ENCODE data around the gene MLLT6. TPM values are rescaled to one million over a fixed set of nuclear protein-coding genes. Genes with fewer than 3 reads are reported as not detected.
A peak's percentile ranks its signal among the peaks of the same experiment; 100 is the strongest.

MLLT6 gene
- total and polyA plus RNA-seq, 2 of the 13 experiments (the other 11 are each of a cell fraction or from before 2014, with no cell fraction given): 50.7 to 69.5 TPM

- no peak for TF ChIP-seq ZNF770 (CRISPR knock-in tag; IDR thresholded peaks at IDR 0.05)
- TF ChIP-seq SMAD1 (CRISPR knock-in tag; IDR thresholded peaks at IDR 0.05; ENCODE audit: borderline replicate concordance, low read depth): 0 out of 2 replicates have a peak, but pooled peaks have one; percentile 24
- TF ChIP-seq ETV6 (CRISPR knock-in tag; conservative IDR thresholded peaks at IDR 0.05): no peak
- no peak for TF ChIP-seq DDIT3 (CRISPR knock-in tag; IDR thresholded peaks at IDR 0.05)
- no peak for TF ChIP-seq HNF4A (CRISPR knock-in tag; IDR thresholded peaks at IDR 0.05)
- TF ChIP-seq ZNF652 (CRISPR knock-in tag; IDR thresholded peaks at IDR 0.05; ENCODE audit: borderline replicate concordance, low read depth): peak; percentile 43; the same call in 1 of the 2 replicates
- peak; percentile 51; the same call in 1 of the 2 replicates for TF ChIP-seq ZBTB38 (CRISPR knock-in tag; IDR thresholded peaks at IDR 0.05)
- TF ChIP-seq DRAP1 (CRISPR knock-in tag; IDR thresholded peaks at IDR 0.05): no peak
- no peak; the same call in 1 of the 2 replicates for TF ChIP-seq RFXANK (CRISPR knock-in tag; IDR thresholded peaks at IDR 0.05)
- no peak for TF ChIP-seq NFATC3 (CRISPR knock-in tag; IDR thresholded peaks at IDR 0.05)
- 0 out of 2 replicates have a peak, but pooled peaks have one; percentile 31 for TF ChIP-seq MYPOP (CRISPR knock-in tag; IDR thresholded peaks at IDR 0.05)
- TF ChIP-seq HBP1 (CRISPR knock-in tag; IDR thresholded peaks at IDR 0.05; ENCODE audit: low read depth): peak; percentile 90
- TF ChIP-seq MAFF (IDR thresholded peaks at IDR 0.05; ENCODE audit: low read depth, low read length): no peak
- no peak for TF ChIP-seq STAT6 (CRISPR knock-in tag; IDR thresholded peaks at IDR 0.05; ENCODE audit: borderline replicate concordance)
- TF ChIP-seq SNAPC2 (CRISPR knock-in tag; IDR thresholded peaks at IDR 0.05): no peak
- TF ChIP-seq ZNF792 (CRISPR knock-in tag; IDR thresholded peaks at IDR 0.05): peak; percentile 58; the same call in 1 of the 2 replicates
- TF ChIP-seq GMEB1 (CRISPR knock-in tag; IDR thresholded peaks at IDR 0.05; ENCODE audit: borderline replicate concordance): 0 out of 2 replicates have a peak, but pooled peaks have one; percentile 46
- TF ChIP-seq MTA1 (CRISPR knock-in tag; IDR thresholded peaks at IDR 0.05; ENCODE audit: borderline replicate concordance): no peak; the same call in 1 of the 2 replicates
- no peak for TF ChIP-seq SP1 (IDR thresholded peaks at IDR 0.05)
- peak; percentile 54; the same call in 1 of the 2 replicates for TF ChIP-seq SP1 (CRISPR knock-in tag; IDR thresholded peaks at IDR 0.05)
Measured at GRCh38 chr17:38676706-38677504, 28.2 kb upstream of the MLLT6 start (continued).

Measured in HepG2 (cell line).